Measurements from ENCODE around the gene YTHDF1.

YTHDF1 gene

GRCh38 chr20:63248835-63249591 is 33.1 kb upstream of the YTHDF1 start:
- no peak for DNase-seq

DNA sequence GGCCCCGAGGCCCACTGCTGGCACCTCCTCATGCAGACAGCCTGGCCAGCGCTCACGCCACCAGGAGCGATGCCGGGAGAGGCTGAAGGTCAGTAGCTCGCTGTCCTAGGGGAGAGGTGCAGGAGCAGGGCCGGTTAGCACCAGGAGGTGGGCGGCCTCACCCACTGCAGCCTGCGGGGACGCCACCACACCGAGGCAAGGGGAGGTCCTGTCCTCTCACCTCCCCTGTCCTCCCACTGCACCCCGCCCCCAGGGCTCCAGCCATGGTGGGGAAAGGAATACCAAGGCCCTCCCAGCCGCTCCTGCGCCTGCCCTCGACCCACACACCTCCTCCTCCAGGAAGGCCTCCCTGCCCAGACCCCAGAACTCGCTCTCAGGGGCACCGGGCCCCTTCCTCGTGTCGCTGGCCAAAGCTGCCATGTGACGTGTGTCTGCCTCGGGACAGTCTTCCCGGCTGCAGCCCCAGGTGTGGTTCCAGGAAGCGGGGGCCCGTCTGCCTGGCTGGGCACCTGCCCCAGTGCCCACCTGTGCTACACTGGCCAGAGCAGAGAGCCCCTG is 31.8 kb upstream of the YTHDF1 start:
- no peak for DNase-seq

- DNase-seq: peak in 5 of 14 donors; percentile 19 to 45 (median 38)
Observed at GRCh38 chr20:63246490-63247288, 30.8 kb upstream of the YTHDF1 start.

DNA sequence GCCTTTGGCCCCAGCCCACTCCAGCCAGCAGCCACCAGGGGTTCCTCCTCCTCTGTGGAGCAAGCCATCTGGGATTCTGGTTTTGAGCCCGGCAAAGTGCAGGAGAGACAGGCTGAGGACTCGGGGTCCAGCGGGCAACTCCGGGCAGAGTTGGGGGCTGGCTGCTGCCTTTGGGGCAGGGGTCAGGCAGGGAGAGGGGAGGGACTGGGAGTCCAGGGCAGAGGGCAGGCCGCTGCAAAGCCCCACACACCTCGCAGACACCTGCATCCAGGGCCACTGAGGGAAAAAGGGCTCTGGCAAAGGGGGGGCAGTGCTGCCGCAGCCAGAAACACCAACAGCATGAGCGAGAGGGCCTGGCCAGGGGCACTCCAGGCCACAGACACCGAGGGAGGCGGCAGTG is 28.5 kb upstream of the YTHDF1 start:
- no peak for DNase-seq

- no peak for DNase-seq
Observed at GRCh38 chr20:63243604-63244247, 27.8 kb upstream of the YTHDF1 start.

- no peak for DNase-seq
Observed at GRCh38 chr20:63242736-63243135, 26.8 kb upstream of the YTHDF1 start.

GRCh38 chr20:63241272-63241671 is 25.3 kb upstream of the YTHDF1 start:
- DNase-seq: no peak

DNA sequence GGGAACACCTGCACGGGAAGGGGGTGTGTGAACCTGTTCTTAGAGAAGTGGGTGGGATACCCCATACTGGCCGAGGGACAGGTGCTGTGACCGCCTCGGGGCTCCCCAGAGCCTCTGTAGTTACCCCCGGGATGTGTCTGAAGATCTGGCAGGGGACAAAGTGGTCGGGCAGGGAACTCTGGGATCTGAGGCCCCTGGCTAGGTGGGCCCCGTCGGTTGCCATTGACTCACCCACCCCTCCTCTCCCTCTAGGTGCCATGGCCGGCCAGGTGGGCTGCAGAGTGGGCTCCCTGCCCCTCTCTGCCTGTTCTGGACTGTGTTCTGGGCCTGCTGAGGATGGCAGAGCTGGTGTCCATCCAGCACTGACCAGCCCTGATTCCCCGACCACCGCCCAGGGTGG is 24.1 kb upstream of the YTHDF1 start:
- DNase-seq: no peak

GRCh38 chr20:63239431-63239830 is 23.5 kb upstream of the YTHDF1 start:
- no peak for DNase-seq

DNA sequence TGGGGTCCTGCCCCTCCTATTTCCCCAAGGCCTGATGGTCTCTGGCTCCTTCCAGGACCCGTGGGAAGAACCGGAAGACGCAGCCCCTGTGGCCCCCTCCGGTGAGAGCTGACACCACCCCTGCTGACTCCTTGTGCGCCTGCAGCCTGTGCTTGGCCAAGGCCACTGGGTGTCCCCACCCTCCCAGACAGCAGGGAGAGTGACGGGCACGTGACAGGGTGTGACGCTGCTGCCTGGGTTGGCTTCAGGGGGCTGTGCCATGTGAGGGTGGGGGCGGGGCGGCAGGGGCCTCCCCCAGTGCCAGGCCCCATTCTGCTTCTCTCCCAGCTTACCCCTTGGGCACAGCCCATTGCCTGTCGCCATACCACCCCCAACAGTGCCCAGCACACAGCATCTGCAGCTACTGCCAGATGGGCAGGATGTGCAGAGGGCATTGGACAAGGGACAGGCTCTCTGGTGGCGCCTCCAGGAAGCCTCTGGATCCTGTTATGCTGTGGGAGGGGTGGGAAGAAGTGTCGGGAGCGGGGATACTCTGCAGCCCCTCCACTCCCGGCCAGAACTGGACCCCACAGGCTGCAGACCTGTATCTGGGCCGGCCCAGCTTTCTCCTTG is 22.7 kb upstream of the YTHDF1 start:
- DNase-seq: peak in 6 of 14 donors; percentile 30 to 64 (median 49)

DNA sequence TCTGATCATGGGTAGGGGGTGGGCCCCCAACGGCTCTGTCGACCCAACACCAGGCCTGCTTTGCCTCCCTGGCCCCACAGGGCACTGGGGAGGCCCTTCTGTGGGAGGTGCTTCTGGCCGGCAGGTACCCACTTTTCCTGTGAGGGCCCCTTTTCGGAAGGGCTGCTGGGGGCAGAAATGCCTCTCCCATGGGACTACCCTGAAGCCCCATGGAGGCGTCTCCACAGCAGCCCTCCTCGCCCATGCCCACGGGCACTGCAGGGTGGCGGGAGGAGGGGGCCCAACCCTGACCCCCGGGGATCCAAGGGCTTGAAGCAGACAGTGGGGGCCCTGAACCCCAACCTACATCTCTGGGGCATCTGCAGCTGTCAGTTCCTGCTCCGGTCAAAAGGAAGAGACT is 22.1 kb upstream of the YTHDF1 start:
- DNase-seq: no peak

DNA sequence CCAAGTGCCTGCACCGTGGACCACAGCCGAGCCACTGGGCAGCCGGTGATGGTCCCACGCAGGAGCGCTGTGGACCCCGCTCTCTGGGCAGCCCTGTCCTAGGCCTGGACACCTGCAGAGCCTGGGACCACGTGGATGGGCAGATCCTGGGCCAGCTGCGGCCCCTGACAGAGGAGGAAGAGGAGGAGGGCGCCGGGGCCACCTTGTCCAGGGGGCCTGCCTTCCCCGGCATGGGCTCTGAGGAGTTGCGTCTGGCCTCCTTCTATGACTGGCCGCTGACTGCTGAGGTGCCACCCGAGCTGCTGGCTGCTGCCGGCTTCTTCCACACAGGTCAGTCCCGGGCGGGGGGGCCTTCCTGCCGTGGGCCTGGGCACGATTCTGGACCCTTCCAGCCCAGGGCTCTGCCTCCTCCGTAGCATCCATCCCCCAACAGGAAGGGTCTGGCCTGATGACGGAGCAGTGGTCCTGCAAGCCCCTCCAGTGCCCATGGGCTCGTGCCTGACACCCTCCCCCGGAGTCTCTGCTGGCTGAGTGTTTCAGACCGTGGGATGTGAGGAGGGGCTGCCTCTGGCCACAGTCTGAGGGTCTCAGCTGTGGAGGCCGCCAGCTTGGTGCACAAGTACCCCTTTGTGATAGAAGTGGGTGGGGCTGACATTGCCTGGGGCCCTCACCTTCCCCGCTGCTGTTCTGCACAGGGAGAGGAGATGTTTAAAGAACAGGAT is 20.3 kb upstream of the YTHDF1 start:
- DNase-seq: no peak

GRCh38 chr20:63235399-63235983 is 19.6 kb upstream of the YTHDF1 start, which contains the start of gene BIRC7:
Gene BIRC7, plus strand, starts transcription at chr20:63235905. Its CDS starts 192 bp downstream, at chr20:63236097.
- peak in 1 of 14 donors; percentile 28 for DNase-seq

DNA sequence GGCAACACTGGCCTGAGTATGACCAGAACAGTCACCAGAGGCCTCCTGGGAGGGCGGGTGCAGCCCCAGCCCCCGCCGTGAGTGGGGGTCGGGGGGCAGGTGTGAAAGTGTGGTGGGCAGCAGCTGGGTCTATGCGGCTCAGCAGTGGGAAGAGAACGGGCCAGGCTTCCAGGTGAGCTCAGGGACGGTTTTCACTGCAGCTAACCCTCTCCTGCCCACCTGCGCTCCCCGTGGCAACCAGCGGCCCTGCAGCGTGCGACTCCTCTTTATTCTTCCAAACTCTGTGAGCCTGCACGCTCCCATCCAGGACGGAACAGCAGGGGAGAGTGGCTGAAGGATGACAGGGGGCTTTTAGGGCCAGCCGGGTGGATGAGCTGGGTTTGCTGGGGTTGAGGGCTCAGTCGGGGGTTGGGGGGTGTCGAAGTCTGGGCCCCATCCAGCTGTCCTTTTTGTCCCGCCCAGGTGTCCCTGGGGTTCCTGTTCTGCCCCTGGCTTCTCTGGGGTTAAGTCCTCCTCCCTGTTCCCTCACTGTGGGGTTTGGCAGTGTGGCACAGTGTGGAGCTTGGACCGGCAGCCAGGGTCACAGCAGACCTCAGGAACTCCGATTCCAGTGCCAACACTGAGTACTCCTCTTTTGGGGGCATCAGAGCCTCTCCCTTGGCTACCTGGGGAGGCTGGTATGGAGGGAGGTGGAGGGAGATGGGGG is 18.9 kb upstream of the YTHDF1 start:
- no peak for DNase-seq

- no peak for DNase-seq
Observed at GRCh38 chr20:63233924-63234323, 18.0 kb upstream of the YTHDF1 start.

DNA sequence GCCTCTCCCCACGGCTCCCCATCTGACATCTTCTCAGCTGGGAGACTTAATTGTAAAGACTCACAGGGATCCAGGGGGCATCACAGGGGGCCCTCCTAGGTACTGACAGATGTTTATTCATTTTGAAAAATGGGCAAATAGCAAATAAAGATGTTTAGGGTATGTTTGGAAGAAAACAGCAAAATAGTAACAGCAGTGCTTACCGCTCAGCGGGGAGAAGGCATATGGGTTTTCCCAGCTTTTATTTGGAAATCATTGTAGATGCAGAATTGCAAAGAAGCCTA is 17.1 kb upstream of the YTHDF1 start:
- no peak for DNase-seq

GRCh38 chr20:63232235-63233060 is 16.5 kb upstream of the YTHDF1 start:
- DNase-seq: no peak

DNA sequence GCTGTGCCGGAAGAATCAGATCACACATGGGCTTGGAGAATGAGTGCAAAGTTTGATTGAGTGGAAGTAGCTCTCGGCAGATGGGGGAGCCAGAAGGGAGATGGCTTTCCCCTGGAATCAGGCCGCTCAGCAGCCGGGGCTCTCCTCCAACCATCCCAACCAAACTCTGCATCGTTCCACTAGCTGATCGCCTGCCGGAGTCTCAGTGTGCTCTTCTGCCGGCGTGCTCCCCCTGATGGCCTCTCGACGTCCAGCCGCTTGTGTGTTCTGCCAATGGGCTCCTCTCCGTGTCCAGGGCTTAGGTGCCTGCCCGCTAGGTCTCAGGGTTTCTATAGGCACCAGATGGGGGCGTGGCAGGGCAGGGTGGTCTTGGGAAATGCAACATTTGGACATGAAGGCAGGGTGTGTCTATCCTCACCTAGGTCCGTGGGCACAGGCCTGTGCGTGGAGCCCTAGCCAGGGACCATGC is 14.9 kb upstream of the YTHDF1 start:
- peak in 8 of 14 donors; percentile 17 to 64 (median 30) for DNase-seq

DNA sequence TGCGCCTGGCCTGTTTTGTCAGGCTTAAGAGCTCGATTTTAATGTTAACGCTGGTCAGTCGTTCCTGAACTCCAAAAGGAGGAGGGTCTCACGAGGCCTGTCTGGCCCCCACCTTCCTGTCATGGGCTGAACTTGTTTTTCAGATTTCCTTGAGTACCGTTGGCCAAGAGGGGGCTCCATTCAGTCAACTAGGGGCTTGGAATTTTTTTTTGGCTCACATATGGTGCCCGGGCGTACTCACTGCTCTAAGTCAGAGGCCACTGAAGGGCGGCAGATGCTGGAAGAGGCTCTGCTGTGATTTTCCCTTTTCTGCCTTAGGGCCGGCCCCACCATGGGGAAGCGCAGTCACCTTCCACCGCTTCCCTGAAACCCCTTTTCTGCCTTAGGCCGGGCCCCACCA is 12.9 kb upstream of the YTHDF1 start:
- no peak for DNase-seq

DNA sequence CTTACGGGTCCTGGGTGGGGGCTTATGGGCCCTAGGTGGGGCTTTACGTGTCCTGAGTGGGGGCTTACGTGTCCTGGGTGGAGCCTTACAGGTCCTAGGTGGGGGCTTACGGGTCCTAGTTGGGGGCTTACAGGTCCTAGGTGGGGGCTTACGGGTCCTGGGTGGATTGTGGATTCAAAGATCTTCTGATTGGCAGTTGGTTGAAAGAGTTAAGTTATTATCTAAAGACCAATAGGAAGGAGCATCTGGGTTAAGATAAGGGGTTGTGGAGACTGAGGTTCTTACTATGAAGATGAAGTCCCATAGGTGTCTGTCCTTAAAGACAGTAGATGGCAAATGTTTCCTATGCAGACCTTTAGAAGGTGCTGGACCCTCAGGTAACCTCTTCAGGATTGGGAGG is 11.3 kb upstream of the YTHDF1 start:
- DNase-seq: no peak
